ENCODE measurements around the gene MANBA. TPM values are rescaled to one million over a fixed set of nuclear protein-coding genes. Genes with fewer than 3 reads are reported as not detected.

MANBA gene
- polyA plus RNA-seq, 2 of the 4 experiments (the other 2 are of a cell fraction): 9.3 to 10.4 TPM

GRCh38 chr4:102594000-102594399, 166.8 kb downstream of the MANBA start:
- FAIRE-seq (no peak), ATAC-seq (no peak), DNase-seq (ENCODE audit: low read depth in 1 of 2, low spot score in 1 of 2) (no peak)
- no peak overlapping the region for H3K27ac ChIP-seq
- ChIA-PET POLR2A (no interaction called here), CTCF (no interaction called here)
- no peak for TF ChIP-seq POLR2A (IDR thresholded peaks at IDR 0.05; ENCODE audit: low read length)
- no peak for TF ChIP-seq RCOR1 (IDR thresholded peaks at IDR 0.05; ENCODE audit: low read depth, low read length)
- H3K9me3 ChIP-seq: no peaks in the 10 kb centered on the region
- no peak overlapping the region for H3K4me3 ChIP-seq
- H3K4me2 ChIP-seq: no peak overlapping the region
- H3K4me1 ChIP-seq: no peaks in the 10 kb centered on the region
- WGBS (ENCODE audit: missing lambda C conversion rate): 60% methylated on average over 2 of the region's 2 CpGs

- WGBS (ENCODE audit: missing lambda C conversion rate): 93% methylated on average over 7 of the region's 7 CpGs
- no peak overlapping the region for H3K4me2 ChIP-seq
- no peaks in the 10 kb centered on the region for H3K9me3 ChIP-seq
- DNase-seq (ENCODE audit: low read depth in 1 of 2, low spot score in 1 of 2) (no peak), ATAC-seq (no peak), FAIRE-seq (no peak)
- no peak for TF ChIP-seq RFX5 (IDR thresholded peaks at IDR 0.05)
- TF ChIP-seq HEYL (CRISPR knock-in tag; IDR thresholded peaks at IDR 0.05): no peak
- TF ChIP-seq SREBF2 (IDR thresholded peaks at IDR 0.05): no peak
- TF ChIP-seq FOXS1 (CRISPR knock-in tag; IDR thresholded peaks at IDR 0.05): no peak
- TF ChIP-seq NR3C1 (IDR thresholded peaks at IDR 0.05): no peak
- TF ChIP-seq ZFP36 (IDR thresholded peaks at IDR 0.05; ENCODE audit: borderline replicate concordance, partially characterized antibody): no peak
- H3K4me1 ChIP-seq: no peaks in the 10 kb centered on the region
- ChIA-PET POLR2A (no interaction called here), CTCF (no interaction called here)
- H3K4me3 ChIP-seq: no peak overlapping the region
- H3K27ac ChIP-seq: no peak overlapping the region
These were observed 167.6 kb downstream of the MANBA start for GRCh38 chr4:102593147-102593546.

- DNase-seq (ENCODE audit: low read depth in 1 of 2, low spot score in 1 of 2): no peak
- Histone ChIP-seq H3K27ac (no peak overlapping the region), H3K4me1 (no peaks in the 10 kb centered on the region), H3K4me3 (no peak overlapping the region), H3K9me3 (no peaks in the 10 kb centered on the region), H3K4me2 (no peak overlapping the region)
- ChIA-PET CTCF (no interaction called here), POLR2A (no interaction called here)
- FAIRE-seq: no peak
- TF ChIP-seq MAX (IDR thresholded peaks at IDR 0.05) (no peak), FOXS1 (CRISPR knock-in tag; IDR thresholded peaks at IDR 0.05) (no peak), REST (IDR thresholded peaks at IDR 0.05) (no peak), SMC3 (IDR thresholded peaks at IDR 0.05) (no peak), CBX2 (IDR thresholded peaks at IDR 0.05; ENCODE audit: borderline replicate concordance, low read depth) (no peak), ZNF302 (CRISPR knock-in tag; IDR thresholded peaks at IDR 0.05) (no peak), HOXB5 (CRISPR knock-in tag; IDR thresholded peaks at IDR 0.05) (no peak), CHD2 (IDR thresholded peaks at IDR 0.05; ENCODE audit: low read length, partially characterized antibody) (no peak), ZFP36 (IDR thresholded peaks at IDR 0.05; ENCODE audit: borderline replicate concordance, partially characterized antibody) (no peak)
- no peak for ATAC-seq
These were observed 168.5 kb downstream of the MANBA start for GRCh38 chr4:102592256-102592655.

GRCh38 chr4:102589743-102590142, 171.0 kb downstream of the MANBA start:
- Histone ChIP-seq H3K9me3 (no peaks in the 10 kb centered on the region), H3K27ac (no peak overlapping the region), H3K4me3 (no peak overlapping the region), H3K4me1 (no peaks in the 10 kb centered on the region), H3K4me2 (no peak overlapping the region)
- ChIA-PET CTCF (no interaction called here), POLR2A (no interaction called here)
- 79% methylated on average over 3 of the region's 3 CpGs for WGBS (ENCODE audit: missing lambda C conversion rate)
- ATAC-seq (no peak), FAIRE-seq (no peak), DNase-seq (ENCODE audit: low read depth in 1 of 2, low spot score in 1 of 2) (no peak)
- TF ChIP-seq ATOH8 (CRISPR knock-in tag; IDR thresholded peaks at IDR 0.05; ENCODE audit: low read depth) (no peak), HOXB5 (CRISPR knock-in tag; IDR thresholded peaks at IDR 0.05) (no peak), RAD21 (conservative IDR thresholded peaks at IDR 0.05 in 1 of 2, IDR thresholded peaks at IDR 0.05 in 1 of 2) (no peak), E2F6 (IDR thresholded peaks at IDR 0.05; ENCODE audit: borderline replicate concordance, low read depth) (no peak), SMC3 (IDR thresholded peaks at IDR 0.05) (no peak), HES2 (IDR thresholded peaks at IDR 0.05) (no peak), ZNF302 (CRISPR knock-in tag; IDR thresholded peaks at IDR 0.05) (no peak), CBX2 (IDR thresholded peaks at IDR 0.05; ENCODE audit: borderline replicate concordance, low read depth) (no peak), EP300 (IDR thresholded peaks at IDR 0.05) (no peak), TP53 (CRISPR knock-in tag; IDR thresholded peaks at IDR 0.05) (no peak), HMGXB4 (CRISPR knock-in tag; IDR thresholded peaks at IDR 0.05; ENCODE audit: borderline replicate concordance) (no peak), CHD2 (IDR thresholded peaks at IDR 0.05; ENCODE audit: low read length, partially characterized antibody) (no peak), HOXA7 (CRISPR knock-in tag; IDR thresholded peaks at IDR 0.05) (no peak)

Data from A549 (cell line).